Measurements from ENCODE around the gene PHAF1. TPM values are rescaled to one million over a fixed set of nuclear protein-coding genes. Genes with fewer than 3 reads are reported as not detected.

The PHAF1 gene
- total and polyA plus RNA-seq, 4 donors, result 26.6 to 42.4 (median 28.4) TPM

- TF ChIP-seq CTCF (IDR thresholded peaks at IDR 0.05; ENCODE audit: low read depth, low read length, missing input control) (no peak), SP1 (IDR thresholded peaks at IDR 0.05) (no peak)
Observed at GRCh38 chr16:67147437-67148140, 37.8 kb downstream of the PHAF1 start (continued).

GRCh38 chr16:67148221-67148620 lies 38.5 kb downstream of the PHAF1 start:
- Histone ChIP-seq H3K4me3 (ENCODE audit: low read depth in 1 of 3, low read length in 3 of 3) (no peak overlapping the region), H3K27me3 (ENCODE audit: control insufficient read depth in 4 of 4, insufficient read depth in 4 of 4, low read length in 3 of 4) (no peaks in the 10 kb centered on the region), H3K36me3 (ENCODE audit: control insufficient read depth in 4 of 4, insufficient read depth in 3 of 4, low read depth in 1 of 4, low read length in 3 of 4) (peaks cover 24 to 52% (median 45%) of the 10 kb centered on the region in 4 donors), H3K4me1 (ENCODE audit: control insufficient read depth in 4 of 4, insufficient read depth in 4 of 4, low read length in 3 of 4) (peaks cover 3 to 13% (median 8%) of the 10 kb centered on the region in 4 donors), H3K9me3 (ENCODE audit: control insufficient read depth in 4 of 4, low read length in 3 of 4) (no peaks in the 10 kb centered on the region), H3K27ac (ENCODE audit: low read depth in 1 of 2, low read length in 2 of 2) (no peak overlapping the region), H3K9ac (ENCODE audit: low read depth in 1 of 2, low read length in 2 of 2) (no peak overlapping the region)
- no peak for TF ChIP-seq MAX (IDR thresholded peaks at IDR 0.05)
- TF ChIP-seq NR2F2 (IDR thresholded peaks at IDR 0.05), result no peak
- no peak for TF ChIP-seq FOXA2 (IDR thresholded peaks at IDR 0.05)
- TF ChIP-seq JUND (IDR thresholded peaks at IDR 0.05), result no peak
- no peak for TF ChIP-seq YY1 (IDR thresholded peaks at IDR 0.05)
- TF ChIP-seq ZBTB33 (IDR thresholded peaks at IDR 0.05), result no peak
- no peak for TF ChIP-seq EGR1 (IDR thresholded peaks at IDR 0.05; ENCODE audit: low read depth in 2 of 2)
- TF ChIP-seq RXRA (IDR thresholded peaks at IDR 0.05), result no peak
- no peak for TF ChIP-seq HNF4A (conservative IDR thresholded peaks at IDR 0.05)
- no peak for TF ChIP-seq FOXA1 (IDR thresholded peaks at IDR 0.05)
- TF ChIP-seq CTCF (IDR thresholded peaks at IDR 0.05; ENCODE audit: low read depth, low read length, missing input control), result no peak
- no peak for TF ChIP-seq RAD21 (IDR thresholded peaks at IDR 0.05)
- TF ChIP-seq REST (IDR thresholded peaks at IDR 0.05), result no peak
- TF ChIP-seq ATF3 (IDR thresholded peaks at IDR 0.05), result no peak
- TF ChIP-seq SP1 (IDR thresholded peaks at IDR 0.05), result no peak
- no peak for TF ChIP-seq HNF4G (IDR thresholded peaks at IDR 0.05)
- 98% methylated on average over 2 of the region's 2 CpGs for WGBS
- no peak for DNase-seq (ENCODE audit: low spot score)
